ENCODE measurements around the gene BRIP1.

DNA sequence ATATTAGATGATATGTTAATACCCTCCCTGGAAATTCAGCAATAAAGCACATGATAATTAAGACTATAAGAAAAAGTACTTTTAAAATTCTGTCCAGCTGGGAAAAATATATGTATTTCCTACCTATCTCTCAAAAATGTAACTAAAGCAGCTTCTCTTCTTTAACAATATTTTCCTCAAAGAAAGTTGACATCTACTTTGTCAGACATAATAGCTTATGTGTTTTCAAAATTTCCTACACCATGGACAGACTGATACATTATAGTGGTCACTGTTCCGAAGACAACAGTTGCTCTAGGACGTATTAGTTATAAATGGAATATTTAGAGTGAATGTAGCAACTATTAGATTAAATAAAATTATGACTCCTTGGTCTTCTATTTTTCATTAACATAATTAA, 140.9 kb downstream of the BRIP1 start:
- TF ChIP-seq, protein P1, sequence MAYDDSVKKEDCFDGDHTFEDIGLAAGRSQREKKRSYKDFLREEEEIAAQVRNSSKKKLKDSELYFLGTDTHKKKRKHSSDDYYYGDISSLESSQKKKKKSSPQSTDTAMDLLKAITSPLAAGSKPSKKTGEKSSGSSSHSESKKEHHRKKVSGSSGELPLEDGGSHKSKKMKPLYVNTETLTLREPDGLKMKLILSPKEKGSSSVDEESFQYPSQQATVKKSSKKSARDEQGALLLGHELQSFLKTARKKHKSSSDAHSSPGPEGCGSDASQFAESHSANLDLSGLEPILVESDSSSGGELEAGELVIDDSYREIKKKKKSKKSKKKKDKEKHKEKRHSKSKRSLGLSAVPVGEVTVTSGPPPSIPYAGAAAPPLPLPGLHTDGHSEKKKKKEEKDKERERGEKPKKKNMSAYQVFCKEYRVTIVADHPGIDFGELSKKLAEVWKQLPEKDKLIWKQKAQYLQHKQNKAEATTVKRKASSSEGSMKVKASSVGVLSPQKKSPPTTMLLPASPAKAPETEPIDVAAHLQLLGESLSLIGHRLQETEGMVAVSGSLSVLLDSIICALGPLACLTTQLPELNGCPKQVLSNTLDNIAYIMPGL (CRISPR knock-in tag; IDR thresholded peaks at IDR 0.05) = no peak
- TF ChIP-seq CTCF (IDR thresholded peaks at IDR 0.05) (no peak), ZMAT4 (CRISPR knock-in tag; IDR thresholded peaks at IDR 0.05) (no peak), CDX4 (CRISPR knock-in tag; IDR thresholded peaks at IDR 0.05; ENCODE audit: borderline replicate concordance) (no peak), ATF3 (CRISPR knock-in tag; conservative IDR thresholded peaks at IDR 0.05) (no peak), ATF6 (CRISPR knock-in tag; IDR thresholded peaks at IDR 0.05) (no peak), ERG (CRISPR knock-in tag; IDR thresholded peaks at IDR 0.05) (no peak)
